Measurements from ENCODE around the gene WDR64. TPM values are rescaled to one million over a fixed set of nuclear protein-coding genes. Genes with fewer than 3 reads are reported as not detected.

Gene WDR64
- total and polyA plus RNA-seq, 2 of the 13 experiments (the other 11 are each of a cell fraction or from before 2014, with no cell fraction given), result not detected

GRCh38 chr1:241847796-241848685 is 196.0 kb downstream of the WDR64 start, which contains the start of gene EXO1 (continued):
- TF ChIP-seq MLX (CRISPR knock-in tag; IDR thresholded peaks at IDR 0.05), result no peak
- TF ChIP-seq ZNF451 (CRISPR knock-in tag; IDR thresholded peaks at IDR 0.05), result no peak
- no peak for TF ChIP-seq XBP1 (CRISPR knock-in tag; IDR thresholded peaks at IDR 0.05)
- 0 out of 2 replicates have a peak, but pooled peaks have one; percentile 11 for TF ChIP-seq CC2D1A (CRISPR knock-in tag; IDR thresholded peaks at IDR 0.05)
- TF ChIP-seq PAX8 (CRISPR knock-in tag; IDR thresholded peaks at IDR 0.05; ENCODE audit: borderline replicate concordance), result no peak
- peak; percentile 47; the same call in 1 of the 2 replicates for TF ChIP-seq CEBPB (IDR thresholded peaks at IDR 0.05; ENCODE audit: borderline replicate concordance, low read depth, low read length)
- TF ChIP-seq GABPB1 (CRISPR knock-in tag; IDR thresholded peaks at IDR 0.05), result peak; percentile 99
- TF ChIP-seq NFKBIZ (CRISPR knock-in tag; IDR thresholded peaks at IDR 0.05), result 0 out of 2 replicates have a peak, but pooled peaks have one; percentile 31
- peak; percentile 60 for TF ChIP-seq POLR2G (IDR thresholded peaks at IDR 0.05; ENCODE audit: low read depth, low read length)
- TF ChIP-seq, protein P1, sequence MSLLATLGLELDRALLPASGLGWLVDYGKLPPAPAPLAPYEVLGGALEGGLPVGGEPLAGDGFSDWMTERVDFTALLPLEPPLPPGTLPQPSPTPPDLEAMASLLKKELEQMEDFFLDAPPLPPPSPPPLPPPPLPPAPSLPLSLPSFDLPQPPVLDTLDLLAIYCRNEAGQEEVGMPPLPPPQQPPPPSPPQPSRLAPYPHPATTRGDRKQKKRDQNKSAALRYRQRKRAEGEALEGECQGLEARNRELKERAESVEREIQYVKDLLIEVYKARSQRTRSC (CRISPR knock-in tag; IDR thresholded peaks at IDR 0.05; ENCODE audit: low read depth), result no peak
- TF ChIP-seq NFKB2 (CRISPR knock-in tag; IDR thresholded peaks at IDR 0.05; ENCODE audit: borderline replicate concordance), result peak; percentile 66; the same call in 1 of the 2 replicates
- no peak for TF ChIP-seq TOE1 (CRISPR knock-in tag; IDR thresholded peaks at IDR 0.05)
- TF ChIP-seq TRIM24 (CRISPR knock-in tag; IDR thresholded peaks at IDR 0.05), result no peak
- peak; percentile 90; the same call in 1 of the 2 replicates for TF ChIP-seq KDM2A (CRISPR knock-in tag; IDR thresholded peaks at IDR 0.05; ENCODE audit: borderline replicate concordance, low read depth)
- peak; percentile 12; the same call in 1 of the 2 replicates for TF ChIP-seq ATF3 (CRISPR knock-in tag; IDR thresholded peaks at IDR 0.05)
- TF ChIP-seq FOXO4 (CRISPR knock-in tag; conservative IDR thresholded peaks at IDR 0.05), result no peak
- TF ChIP-seq, protein P2, sequence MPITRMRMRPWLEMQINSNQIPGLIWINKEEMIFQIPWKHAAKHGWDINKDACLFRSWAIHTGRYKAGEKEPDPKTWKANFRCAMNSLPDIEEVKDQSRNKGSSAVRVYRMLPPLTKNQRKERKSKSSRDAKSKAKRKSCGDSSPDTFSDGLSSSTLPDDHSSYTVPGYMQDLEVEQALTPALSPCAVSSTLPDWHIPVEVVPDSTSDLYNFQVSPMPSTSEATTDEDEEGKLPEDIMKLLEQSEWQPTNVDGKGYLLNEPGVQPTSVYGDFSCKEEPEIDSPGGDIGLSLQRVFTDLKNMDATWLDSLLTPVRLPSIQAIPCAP (CRISPR knock-in tag; IDR thresholded peaks at IDR 0.05; ENCODE audit: low read depth), result no peak
- no peak for TF ChIP-seq SMAD1 (CRISPR knock-in tag; IDR thresholded peaks at IDR 0.05; ENCODE audit: borderline replicate concordance, low read depth)
- TF ChIP-seq ZBTB34 (CRISPR knock-in tag; IDR thresholded peaks at IDR 0.05), result peak; percentile 56; the same call in 1 of the 2 replicates
- peak; percentile 84; the same call in 1 of the 2 replicates for TF ChIP-seq TGIF2 (CRISPR knock-in tag; IDR thresholded peaks at IDR 0.05)
- TF ChIP-seq ARNT (IDR thresholded peaks at IDR 0.05), result no peak
- peak in 1 of 2 experiments; percentile 83; a peak in 2 of 4 replicates for TF ChIP-seq KLF16 (CRISPR knock-in tag; IDR thresholded peaks at IDR 0.05)
- no peak for TF ChIP-seq ZFP37 (CRISPR knock-in tag; IDR thresholded peaks at IDR 0.05; ENCODE audit: borderline replicate concordance)
- TF ChIP-seq HMG20B (CRISPR knock-in tag; conservative IDR thresholded peaks at IDR 0.05), result no peak
- no peak for TF ChIP-seq ZNF20 (CRISPR knock-in tag; IDR thresholded peaks at IDR 0.05)
